Smooth muscle cell (in vitro differentiated cells): ENCODE measurements around the gene RNF213. TPM values are rescaled to one million over a fixed set of nuclear protein-coding genes. Genes with fewer than 3 reads are reported as not detected.

Experiments
- DNase-seq: peaks from one replicate; lab custom pipeline; 2025; ENCODE audit not compliant: unreplicated experiment; lab: John Stamatoyannopoulos, UW
- H2AFZ ChIP-seq: fragments of 200-600 bp; sonication (generic); 2 replicates; pipeline ENCODE4 v1.6.0; 2016; ENCODE audit warnings: antibody characterized with exemption, low read depth, mild to moderate bottlenecking
- H3F3A ChIP-seq: fragments of 200-600 bp; sonication (generic); 2 replicates; pipeline ENCODE4 v1.6.0; 2017; ENCODE audit warnings: antibody characterized with exemption, low read depth
- H3K27ac ChIP-seq: fragments of 200-600 bp; sonication (generic); 2 replicates; pipeline ENCODE4 v1.5.1; 2016; ENCODE audit warnings: low read depth, mild to moderate bottlenecking
- H3K27me3 ChIP-seq: fragments of 200-600 bp; sonication (generic); 2 replicates; pipeline ENCODE4 v1.6.1; 2016; ENCODE audit warnings: low read depth, mild to moderate bottlenecking
- H3K36me3 ChIP-seq: fragments of 200-600 bp; sonication (generic); 2 replicates; pipeline ENCODE4 v1.5.1; 2016; ENCODE audit warnings: low read depth
- H3K4me1 ChIP-seq: fragments of 200-600 bp; sonication (generic); 2 replicates; pipeline ENCODE4 v1.5.1; 2016; ENCODE audit warnings: low read depth
- H3K4me2 ChIP-seq: fragments of 200-600 bp; sonication (generic); 2 replicates; pipeline ENCODE4 v1.6.0; 2016; ENCODE audit warnings: mild to moderate bottlenecking
- H3K4me3 ChIP-seq: fragments of 200-600 bp; sonication (generic); 2 replicates; pipeline ENCODE4 v1.5.1; 2016; ENCODE audit warnings: mild to moderate bottlenecking
- H3K79me2 ChIP-seq: fragments of 200-600 bp; sonication (generic); 2 replicates; pipeline ENCODE4 v1.6.0; 2016; ENCODE audit warnings: low read depth, mild to moderate bottlenecking
- H3K9ac ChIP-seq: fragments of 200-600 bp; sonication (generic); 2 replicates; pipeline ENCODE4 v1.6.0; 2016; ENCODE audit warnings: low read depth
- H3K9me3 ChIP-seq: fragments of 200-600 bp; sonication (generic); replicated peaks from 2 replicates; pipeline ENCODE4 v1.5.1; 2016; ENCODE audit warnings: low read depth
- H4K20me1 ChIP-seq: fragments of 200-600 bp; sonication (generic); 2 replicates; pipeline ENCODE4 v1.6.0; 2016; ENCODE audit warnings: low read depth
- CTCF ChIP-seq: fragments of 200-600 bp; sonication (generic); IDR thresholded peaks from 2 replicates; pipeline ENCODE4 v1.5.1; 2017; ENCODE audit warnings: borderline replicate concordance, mild to moderate bottlenecking, antibody characterized with exemption; ENCODE audit not compliant: insufficient read depth, poor library complexity, severe bottlenecking
- WGBS: methylation state at CpG from one replicate; pipeline ENCODE4 v1.1.7; 2016; ENCODE audit warnings: low lambda C conversion rate; 5-methylcytosine and 5-hydroxymethylcytosine counted together
- polyA plus RNA-seq: library from polyadenylated mRNA; unstranded; fragments of >200 nt; fragmentation: Nextera tagmentation; extraction: Ambion mirVana; gene quantifications from 2 replicates; pipeline ENCODE4 v1.2.1, GENCODE V29; 2016
- total RNA-seq: library from RNA; depleted of rRNA; stranded (reverse); fragments of >200 nt; gene quantifications from 2 replicates; pipeline ENCODE4 v1.2.3, GENCODE V29; 2014

The RNF213 gene
- total and polyA plus RNA-seq, 2 experiments from 2014 or later: 12.8 to 43.0 TPM

- Histone ChIP-seq H3K27ac (no peak overlapping the region), H3K4me3 (no peak overlapping the region), H4K20me1 (no peaks in the 10 kb centered on the region), H2AFZ (no peak overlapping the region), H3K36me3 (peaks cover 7% of the 10 kb centered on the region), H3K4me2 (no peak overlapping the region), H3K9ac (no peak overlapping the region), H3K9me3 (no peaks in the 10 kb centered on the region), H3K27me3 (no peaks in the 10 kb centered on the region), H3K79me2 (no peaks in the 10 kb centered on the region), H3F3A (no peaks in the 10 kb centered on the region), H3K4me1 (no peaks in the 10 kb centered on the region)
- no peak for DNase-seq
- no peak for TF ChIP-seq CTCF
- 100% methylated on average over 4 of the region's 4 CpGs for WGBS
These were observed 33.5 kb upstream of the RNF213 start for GRCh38 chr17:80227156-80227555.

GRCh38 chr17:80227666-80228065, 33.0 kb upstream of the RNF213 start:
- H3F3A ChIP-seq: no peaks in the 10 kb centered on the region
- no peaks in the 10 kb centered on the region for H3K79me2 ChIP-seq
- H3K9me3 ChIP-seq: peaks cover 1% of the 10 kb centered on the region
- TF ChIP-seq CTCF: no peak
- no peak overlapping the region for H3K4me2 ChIP-seq
- no peak overlapping the region for H3K4me3 ChIP-seq
- H3K4me1 ChIP-seq: no peaks in the 10 kb centered on the region
- no peaks in the 10 kb centered on the region for H4K20me1 ChIP-seq
- WGBS: 95% methylated on average over 11 of the region's 11 CpGs
- H3K9ac ChIP-seq: no peak overlapping the region
- no peak for DNase-seq
- H2AFZ ChIP-seq: no peak overlapping the region
- peaks cover 12% of the 10 kb centered on the region for H3K36me3 ChIP-seq
- H3K27ac ChIP-seq: no peak overlapping the region
- no peaks in the 10 kb centered on the region for H3K27me3 ChIP-seq

- no peak overlapping the region for H3K27ac ChIP-seq
- H3F3A ChIP-seq: no peaks in the 10 kb centered on the region
- no peaks in the 10 kb centered on the region for H4K20me1 ChIP-seq
- no peaks in the 10 kb centered on the region for H3K4me1 ChIP-seq
- no peak overlapping the region for H3K9ac ChIP-seq
- H3K36me3 ChIP-seq: peaks cover 18% of the 10 kb centered on the region
- H3K4me2 ChIP-seq: no peak overlapping the region
- peaks cover 8% of the 10 kb centered on the region for H3K9me3 ChIP-seq
- 95% methylated on average over 14 of the region's 14 CpGs for WGBS
- no peak for DNase-seq
- no peak for TF ChIP-seq CTCF
- no peaks in the 10 kb centered on the region for H3K79me2 ChIP-seq
- H3K4me3 ChIP-seq: no peak overlapping the region
- no peak overlapping the region for H2AFZ ChIP-seq
- H3K27me3 ChIP-seq: no peaks in the 10 kb centered on the region
These were observed 32.2 kb upstream of the RNF213 start for GRCh38 chr17:80228477-80228876.

- no peak overlapping the region for H3K9ac ChIP-seq
- H3K4me2 ChIP-seq: no peak overlapping the region
- H4K20me1 ChIP-seq: no peaks in the 10 kb centered on the region
- no peak for DNase-seq
- WGBS: 90% methylated on average over 4 of the region's 4 CpGs
- H3K79me2 ChIP-seq: no peaks in the 10 kb centered on the region
- H3K4me3 ChIP-seq: no peak overlapping the region
- no peak overlapping the region for H2AFZ ChIP-seq
- peaks cover 19% of the 10 kb centered on the region for H3K36me3 ChIP-seq
- no peaks in the 10 kb centered on the region for H3K27me3 ChIP-seq
- no peaks in the 10 kb centered on the region for H3F3A ChIP-seq
- H3K9me3 ChIP-seq: peaks cover 10% of the 10 kb centered on the region
- TF ChIP-seq CTCF: no peak
- H3K27ac ChIP-seq: no peak overlapping the region
- H3K4me1 ChIP-seq: no peaks in the 10 kb centered on the region
These were observed 31.6 kb upstream of the RNF213 start for GRCh38 chr17:80229011-80229410.
